ENCODE data around the gene AKAP9. TPM values are rescaled to one million over a fixed set of nuclear protein-coding genes. Genes with fewer than 3 reads are reported as not detected.
"Not testable (repeated sequence)": the region's sequence is repeated elsewhere in the genome, so short reads cannot be mapped to it uniquely, and the experiment has no call there.

AKAP9 gene
- polyA plus RNA-seq, 1 experiment, result 24.3 TPM

DNA sequence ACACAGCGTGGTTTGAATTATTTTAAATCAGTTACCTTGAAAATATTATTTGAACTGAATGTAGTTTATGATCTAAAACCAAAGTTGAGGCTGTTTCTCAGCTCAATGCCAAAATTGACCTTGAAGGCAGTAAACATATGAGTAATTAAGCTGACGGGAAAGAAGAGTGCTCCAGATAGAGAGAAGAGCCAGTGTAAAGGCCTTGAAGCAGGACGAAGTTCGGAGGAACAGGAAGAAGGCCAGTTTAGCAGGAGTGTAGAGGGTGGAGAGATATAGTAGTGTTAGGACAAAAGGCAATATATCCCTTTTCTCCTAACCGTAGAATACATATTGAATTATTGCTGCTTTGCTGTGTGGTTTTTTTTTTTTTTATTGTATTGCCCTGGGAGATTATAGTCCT, 130.4 kb downstream of the AKAP9 start:
- no peaks in the 10 kb centered on the region for H3K9me3 ChIP-seq (ENCODE audit: control insufficient read depth, insufficient read depth, low read length)
- H3K27ac ChIP-seq (ENCODE audit: low read depth, low read length), result no peak overlapping the region
- no peak for DNase-seq (ENCODE audit: low read depth, low spot score)
- TF ChIP-seq CTCF (IDR thresholded peaks at IDR 0.05; ENCODE audit: low read depth, low read length), result no peak
- H3K4me3 ChIP-seq (ENCODE audit: low read depth, low read length), result no peak overlapping the region
- POLR2A ChIA-PET, result no interaction called here
- no peaks in the 10 kb centered on the region for H3K27me3 ChIP-seq (ENCODE audit: control insufficient read depth, insufficient read depth, low read length)
- CTCF ChIA-PET, result no interaction called here

GRCh38 chr7:92072121-92072520, 131.5 kb downstream of the AKAP9 start:
- no peak for TF ChIP-seq CTCF (IDR thresholded peaks at IDR 0.05; ENCODE audit: low read depth, low read length)
- DNase-seq (ENCODE audit: low read depth, low spot score), result no peak
- Histone ChIP-seq H3K9me3 (ENCODE audit: control insufficient read depth, insufficient read depth, low read length) (no peaks in the 10 kb centered on the region), H3K27ac (ENCODE audit: low read depth, low read length) (no peak overlapping the region), H3K27me3 (ENCODE audit: control insufficient read depth, insufficient read depth, low read length) (no peaks in the 10 kb centered on the region), H3K4me3 (ENCODE audit: low read depth, low read length) (no peak overlapping the region)
- CTCF ChIA-PET, result interaction anchor here (0.6 to 1.2 kb wide), 3 partner anchors 48 to 389 kb away, joined by 3 to 4 read pairs (median 3); no protein-coding TSS in a partner anchor
- POLR2A ChIA-PET, result no interaction called here

GRCh38 chr7:92072708-92073107, 132.0 kb downstream of the AKAP9 start:
- Histone ChIP-seq H3K4me3 (ENCODE audit: low read depth, low read length) (no peak overlapping the region), H3K9me3 (ENCODE audit: control insufficient read depth, insufficient read depth, low read length) (no peaks in the 10 kb centered on the region), H3K27me3 (ENCODE audit: control insufficient read depth, insufficient read depth, low read length) (no peaks in the 10 kb centered on the region), H3K27ac (ENCODE audit: low read depth, low read length) (no peak overlapping the region)
- TF ChIP-seq CTCF (IDR thresholded peaks at IDR 0.05; ENCODE audit: low read depth, low read length), result no peak
- no peak for DNase-seq (ENCODE audit: low read depth, low spot score)
- POLR2A ChIA-PET, result no interaction called here
- CTCF ChIA-PET, result interaction anchor here (1.1 to 1.2 kb wide), 2 partner anchors 191 to 389 kb away, joined by 3 to 4 read pairs; no protein-coding TSS in a partner anchor

DNA sequence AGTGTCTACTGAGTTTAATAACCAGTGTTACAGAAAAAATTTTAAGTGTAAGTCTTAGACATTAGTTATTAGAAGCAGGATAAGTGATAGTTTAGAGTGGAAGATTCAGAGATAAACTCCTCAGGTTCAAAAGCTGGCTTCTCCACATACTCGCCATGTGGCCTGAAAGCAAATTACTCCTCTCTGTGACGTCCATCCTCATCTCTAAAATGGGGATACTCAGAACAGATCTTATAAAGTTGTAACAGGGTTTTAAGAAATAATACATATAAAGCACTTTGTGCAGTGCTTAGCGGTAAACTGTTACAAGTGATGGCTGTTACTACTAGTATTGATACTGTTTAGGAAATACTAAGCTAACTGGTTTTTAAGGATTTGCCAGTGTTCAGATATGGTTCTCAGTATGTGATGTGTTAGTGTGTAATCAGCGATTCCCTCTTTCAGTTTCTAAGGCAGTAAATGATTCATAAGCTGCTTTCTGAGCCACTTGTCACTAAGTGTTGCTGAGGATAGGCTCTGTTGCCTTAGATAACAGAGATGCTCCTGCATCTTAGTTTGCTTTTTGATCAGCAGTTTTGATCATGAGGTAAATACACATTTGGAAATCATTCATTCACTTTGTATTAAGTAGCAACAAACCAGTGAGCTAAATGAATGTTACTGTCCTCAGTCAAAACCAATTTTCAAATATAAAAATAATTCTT, 134.9 kb downstream of the AKAP9 start:
- ChIA-PET CTCF (no interaction called here), POLR2A (no interaction called here)
- no peak for TF ChIP-seq CTCF (IDR thresholded peaks at IDR 0.05; ENCODE audit: low read depth, low read length)
- Histone ChIP-seq H3K9me3 (ENCODE audit: control insufficient read depth, insufficient read depth, low read length) (no peaks in the 10 kb centered on the region), H3K27me3 (ENCODE audit: control insufficient read depth, insufficient read depth, low read length) (no peaks in the 10 kb centered on the region), H3K27ac (ENCODE audit: low read depth, low read length) (no peak overlapping the region), H3K4me3 (ENCODE audit: low read depth, low read length) (no peak overlapping the region)
- DNase-seq (ENCODE audit: low read depth, low spot score), result no peak

DNA sequence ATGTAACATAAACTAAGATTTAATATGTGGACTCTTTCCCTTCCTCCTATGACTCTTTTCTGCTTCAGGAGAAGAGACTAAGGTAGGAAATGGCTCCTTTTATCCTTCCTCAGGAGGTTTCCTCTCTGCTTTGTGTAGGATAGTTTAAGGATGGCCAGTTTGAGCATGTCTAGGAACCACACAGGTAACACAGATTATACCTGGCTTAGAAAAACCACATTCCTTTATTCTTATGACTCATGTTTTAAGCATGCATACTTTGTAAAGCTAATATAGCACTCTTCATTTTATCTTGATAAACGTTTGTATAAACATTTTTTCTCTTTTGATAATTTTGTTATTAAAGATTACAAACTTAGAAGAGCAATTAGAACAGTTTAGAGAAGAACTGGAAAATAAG, 135.8 kb downstream of the AKAP9 start:
- POLR2A ChIA-PET, result no interaction called here
- no peak for TF ChIP-seq CTCF (IDR thresholded peaks at IDR 0.05; ENCODE audit: low read depth, low read length)
- no peak for DNase-seq (ENCODE audit: low read depth, low spot score)
- Histone ChIP-seq H3K9me3 (ENCODE audit: control insufficient read depth, insufficient read depth, low read length) (no peaks in the 10 kb centered on the region), H3K27me3 (ENCODE audit: control insufficient read depth, insufficient read depth, low read length) (no peaks in the 10 kb centered on the region), H3K27ac (ENCODE audit: low read depth, low read length) (no peak overlapping the region), H3K4me3 (ENCODE audit: low read depth, low read length) (no peak overlapping the region)
- CTCF ChIA-PET, result interaction anchor here (0.6 kb wide), 1 partner anchor 221 kb away, joined by 4 read pairs; no protein-coding TSS in a partner anchor

GRCh38 chr7:92083922-92084321, 143.3 kb downstream of the AKAP9 start:
- H3K9me3 ChIP-seq (ENCODE audit: control insufficient read depth, insufficient read depth, low read length); DNase-seq (ENCODE audit: low read depth, low spot score); H3K27ac ChIP-seq (ENCODE audit: low read depth, low read length); H3K27me3 ChIP-seq (ENCODE audit: control insufficient read depth, insufficient read depth, low read length); H3K4me3 ChIP-seq (ENCODE audit: low read depth, low read length); POLR2A ChIA-PET: not testable (repeated sequence)
- CTCF ChIA-PET, result interaction anchor here (0.6 kb wide), 1 partner anchor 27 kb away, joined by 4 read pairs; no protein-coding TSS in a partner anchor

Measured in AG04450 (cell line).